Natural killer cell (primary cell): ENCODE data around the gene MED16. TPM values are rescaled to one million over a fixed set of nuclear protein-coding genes. Genes with fewer than 3 reads are reported as not detected.
"Not testable (repeated sequence)": the region's sequence is repeated elsewhere in the genome, so short reads cannot be mapped to it uniquely, and the experiment has no call there.

Source experiments
- ATAC-seq, 3 donors: fragments of 150-1000 bp in 2 of 3; fragments of 200-7000 bp in 1 of 3; cut with Tn5 transposase; 1 replicate in 1 of 3; 2 replicates in 2 of 3; pipeline ENCODE4 v1.10.0; 2021; ENCODE audit warnings: mild to moderate bottlenecking in 2 of 3, moderate library complexity in 2 of 3
- DNase-seq, 2 donors: peaks; one replicate each; pipeline versions ENCODE4 v3.0.0 to v3.0.0-alpha.2; 2013 to 2021; ENCODE audit warnings: mixed read lengths in 1 of 2
- H3K27ac ChIP-seq: one replicate; pipeline ENCODE4 v1.5.1; 2013; ENCODE audit warnings: mild to moderate bottlenecking, low read length
- H3K27me3 ChIP-seq: one replicate; pipeline ENCODE4 v1.6.1; 2013; ENCODE audit warnings: low read length; ENCODE audit not compliant: control insufficient read depth, insufficient read depth
- H3K36me3 ChIP-seq: one replicate; pipeline ENCODE4 v1.6.1; 2013; ENCODE audit warnings: low read length; ENCODE audit not compliant: control insufficient read depth, insufficient read depth
- H3K4me1 ChIP-seq: one replicate; pipeline ENCODE4 v1.6.1; 2013; ENCODE audit warnings: low read length; ENCODE audit not compliant: control insufficient read depth, insufficient read depth
- H3K4me3 ChIP-seq: one replicate; pipeline ENCODE4 v1.5.1; 2013; ENCODE audit warnings: low read length
- H3K9me3 ChIP-seq: one replicate; pipeline ENCODE4 v1.6.1; 2013; ENCODE audit warnings: low read length; ENCODE audit not compliant: control insufficient read depth, insufficient read depth
- H3K27ac Mint-ChIP-seq, 2 donors: one replicate each; pipeline ENCODE4 v1.8.0; 2022; ENCODE audit warnings: mild to moderate bottlenecking in 2 of 2, mixed read lengths in 2 of 2, moderate library complexity in 1 of 2
- H3K27me3 Mint-ChIP-seq, 2 donors: one replicate each; pipeline ENCODE4 v1.8.0; 2022; ENCODE audit warnings: low read depth in 2 of 2, mixed read lengths in 2 of 2
- H3K36me3 Mint-ChIP-seq: one replicate; pipeline ENCODE4 v1.8.0; 2022; ENCODE audit warnings: mixed read lengths
- H3K4me1 Mint-ChIP-seq, 2 donors: one replicate each; pipeline ENCODE4 v1.8.0; 2022; ENCODE audit warnings: mixed read lengths in 2 of 2
- H3K4me3 Mint-ChIP-seq: one replicate; pipeline ENCODE4 v1.8.0; 2022; ENCODE audit warnings: mild to moderate bottlenecking, moderate library complexity, mixed read lengths
- H3K9me3 Mint-ChIP-seq, 2 donors: one replicate each; pipeline ENCODE4 v1.8.0; 2022; ENCODE audit warnings: mixed read lengths in 2 of 2
- CTCF ChIP-seq: fragments of 200-600 bp; IDR thresholded peaks from one replicate; pipeline ENCODE4 v1.8.0; 2022; ENCODE audit warnings: antibody characterized with exemption
- WGBS: methylation state at CpG from one replicate; pipeline ENCODE4 v1.1.7; 2013; ENCODE audit warnings: missing lambda C conversion rate; ENCODE audit not compliant: insufficient coverage; 5-methylcytosine and 5-hydroxymethylcytosine counted together
- intact Hi-C: fragments of 100-400 bp; cut with micrococcal nuclease; formaldehyde crosslinking; loops from one replicate; pipeline ENCODE4 v1.14.2; 2022
- total RNA-seq, 4 donors: library from RNA; stranded (reverse); fragments of 120-200 nt in 1 of 4; gene quantifications; one replicate each; pipeline versions ENCODE4 v1.2.3 to v1.2.4, GENCODE V29; 2013 to 2022

The MED16 gene
- total RNA-seq, 3 donors from 2014 or later (not counting 1 experiment from before 2014, with no cell fraction given), result 44.2 to 50.1 (median 44.7) TPM

- 64% methylated on average over 52 of the region's 55 CpGs for WGBS
- H3K4me1 ChIP-seq, result no peaks in the 10 kb centered on the region
- H3K9me3 ChIP-seq, result no peaks in the 10 kb centered on the region
- no peak within 1 kb of the TSS for H3K4me3 Mint-ChIP-seq
- H3K27ac Mint-ChIP-seq, result no peak within 1 kb of the TSS
- H3K27me3 Mint-ChIP-seq, result peaks cover 0 to 6% of the 10 kb centered on the region in 2 donors
- H3K27me3 ChIP-seq, result peaks cover 4% of the 10 kb centered on the region
- intact Hi-C loops, result no loop called here
- H3K36me3 Mint-ChIP-seq, result no peaks in the 10 kb centered on the region
- H3K9me3 Mint-ChIP-seq, result no peaks in the 10 kb centered on the region
- ATAC-seq (no peak), DNase-seq (no peak)
- H3K4me3 ChIP-seq, result no peak within 1 kb of the TSS
- no peaks in the 10 kb centered on the region for H3K36me3 ChIP-seq
- no peaks in the 10 kb centered on the region for H3K4me1 Mint-ChIP-seq
- no peak for TF ChIP-seq CTCF
- no peak within 1 kb of the TSS for H3K27ac ChIP-seq
Observed at GRCh38 chr19:852136-853013, 40.6 kb downstream of the MED16 start, which contains the start of gene ELANE. Gene ELANE, plus strand, starts transcription at chr19:852303. Its CDS starts 26 bp downstream, at chr19:852329.

GRCh38 chr19:850979-851335, 42.0 kb downstream of the MED16 start:
- Histone ChIP-seq H3K9me3 (no peaks in the 10 kb centered on the region), H3K27me3 (peaks cover 6% of the 10 kb centered on the region), H3K4me3 (no peak overlapping the region), H3K36me3 (no peaks in the 10 kb centered on the region), H3K4me1 (no peaks in the 10 kb centered on the region), H3K27ac (no peak overlapping the region)
- no peaks in the 10 kb centered on the region for H3K9me3 Mint-ChIP-seq
- peaks cover under 1 to 9% of the 10 kb centered on the region in 2 donors for H3K27me3 Mint-ChIP-seq
- H3K27ac Mint-ChIP-seq, result no peak overlapping the region
- intact Hi-C loops, result no loop called here
- no peak overlapping the region for H3K4me3 Mint-ChIP-seq
- no peak for DNase-seq
- no peak for ATAC-seq
- H3K36me3 Mint-ChIP-seq, result no peaks in the 10 kb centered on the region
- no peaks in the 10 kb centered on the region for H3K4me1 Mint-ChIP-seq
- TF ChIP-seq CTCF, result no peak
- 68% methylated on average over 13 of the region's 13 CpGs for WGBS

GRCh38 chr19:850221-850978, 42.6 kb downstream of the MED16 start:
- Mint-ChIP-seq H3K27me3 (peaks cover 6 to 14% of the 10 kb centered on the region in 2 donors), H3K4me1 (no peaks in the 10 kb centered on the region), H3K27ac (no peak overlapping the region), H3K9me3 (no peaks in the 10 kb centered on the region), H3K36me3 (no peaks in the 10 kb centered on the region), H3K4me3 (no peak overlapping the region)
- 30% methylated on average over 27 of the region's 28 CpGs for WGBS
- intact Hi-C loops, result no loop called here
- TF ChIP-seq CTCF, result no peak
- no peak for DNase-seq
- H3K27me3 ChIP-seq, result peaks cover 10% of the 10 kb centered on the region
- H3K4me3 ChIP-seq, result no peak overlapping the region
- H3K27ac ChIP-seq, result no peak overlapping the region
- H3K4me1 ChIP-seq, result no peaks in the 10 kb centered on the region
- no peaks in the 10 kb centered on the region for H3K36me3 ChIP-seq
- H3K9me3 ChIP-seq, result no peaks in the 10 kb centered on the region
- no peak for ATAC-seq

- H3K9me3 ChIP-seq, H3K4me3 Mint-ChIP-seq, H3K4me1 ChIP-seq, H3K9me3 Mint-ChIP-seq, H3K36me3 ChIP-seq, H3K27ac Mint-ChIP-seq, H3K36me3 Mint-ChIP-seq, ATAC-seq, H3K4me3 ChIP-seq, DNase-seq, H3K27ac ChIP-seq, intact Hi-C loops, H3K4me1 Mint-ChIP-seq: not testable (repeated sequence)
- WGBS, result 84% methylated on average over 8 of the region's 8 CpGs
- peaks cover 14% of the 10 kb centered on the region for H3K27me3 ChIP-seq
- H3K27me3 Mint-ChIP-seq, result peaks cover 6 to 19% of the 10 kb centered on the region in 2 donors
Observed at GRCh38 chr19:849195-849594, 43.8 kb downstream of the MED16 start.
